MM.1S (cell line): Measurements from ENCODE around the gene PTPN1.

Experiments
- DNase-seq: peaks from one replicate; pipeline ENCODE4 v3.0.0-alpha.2; 2015
- H2AFZ ChIP-seq: fragments of 300-600 bp; sonication (generic); 2 replicates; pipeline ENCODE4 v1.6.0; 2016; ENCODE audit warnings: antibody characterized with exemption, low read length
- H3F3A ChIP-seq: fragments of 300-600 bp; sonication (generic); 2 replicates; pipeline ENCODE4 v1.6.1; 2016; ENCODE audit warnings: mild to moderate bottlenecking, antibody characterized with exemption, low read length, moderate library complexity, mixed read lengths; ENCODE audit not compliant: insufficient read depth
- H3K27ac ChIP-seq: fragments of 300-600 bp; sonication (generic); 2 replicates; pipeline ENCODE4 v1.5.1; 2016; ENCODE audit warnings: mild to moderate bottlenecking, low read length
- H3K27me3 ChIP-seq: fragments of 300-600 bp; sonication (generic); replicated peaks from 2 replicates; pipeline ENCODE4 v1.6.0; 2016; ENCODE audit warnings: low read length; ENCODE audit not compliant: insufficient read depth
- H3K36me3 ChIP-seq: fragments of 300-600 bp; sonication (generic); replicated peaks from 2 replicates; pipeline ENCODE4 v1.6.1; 2016; ENCODE audit warnings: mild to moderate bottlenecking, low read length, mixed read lengths; ENCODE audit not compliant: insufficient read depth
- H3K4me1 ChIP-seq: fragments of 300-600 bp; sonication (generic); 2 replicates; pipeline ENCODE4 v1.6.1; 2016; ENCODE audit warnings: low read length, mixed read lengths
- H3K4me2 ChIP-seq: fragments of 300-600 bp; sonication (generic); 2 replicates; pipeline ENCODE4 v1.6.0; 2016; ENCODE audit warnings: low read depth, low read length
- H3K4me3 ChIP-seq: fragments of 300-600 bp; sonication (generic); 2 replicates; pipeline ENCODE4 v1.5.1; 2016; ENCODE audit warnings: low read length, mixed read lengths
- H3K79me2 ChIP-seq: fragments of 300-600 bp; sonication (generic); 2 replicates; pipeline ENCODE4 v1.6.1; 2016; ENCODE audit warnings: mixed run types, low read length, mixed read lengths
- H3K9ac ChIP-seq: fragments of 300-600 bp; sonication (generic); 2 replicates; pipeline ENCODE4 v1.6.1; 2016; ENCODE audit warnings: low read length, mixed read lengths
- H3K9me2 ChIP-seq: fragments of 300-600 bp; sonication (generic); replicated peaks from 2 replicates; pipeline ENCODE4 v1.6.1; 2016; ENCODE audit warnings: mild to moderate bottlenecking, low read length, mixed read lengths; ENCODE audit not compliant: insufficient read depth
- H3K9me3 ChIP-seq: fragments of 300-600 bp; sonication (generic); replicated peaks from 2 replicates; pipeline ENCODE4 v1.6.1; 2016; ENCODE audit warnings: mild to moderate bottlenecking, low read length, mixed read lengths; ENCODE audit not compliant: insufficient read depth
- H4K20me1 ChIP-seq: fragments of 300-600 bp; sonication (generic); 2 replicates; pipeline ENCODE4 v1.6.1; 2016; ENCODE audit warnings: mild to moderate bottlenecking, low read length, moderate library complexity, mixed read lengths; ENCODE audit not compliant: insufficient read depth
- CTCF ChIP-seq: fragments of 300-600 bp; sonication (generic); IDR thresholded peaks from 2 replicates; pipeline ENCODE4 v1.5.1; 2016; ENCODE audit warnings: antibody characterized with exemption, low read length, mixed read lengths
- EZH2 ChIP-seq: fragments of 300-600 bp; sonication (generic); optimal IDR thresholded peaks from 2 replicates; pipeline ENCODE3; 2017; ENCODE audit warnings: low read depth, mild to moderate bottlenecking, antibody characterized with exemption, low read length, mixed read lengths
- EZH2phosphoT487 ChIP-seq: fragments of 300-600 bp; sonication (generic); IDR thresholded peaks from 2 replicates; pipeline ENCODE4 v1.6.1; 2018; ENCODE audit warnings: antibody characterized with exemption, low read length

Gene PTPN1

GRCh38 chr20:50512323-50512722 lies 2.1 kb downstream of the PTPN1 start:
- Histone ChIP-seq H3K27me3 (no peaks in the 10 kb centered on the region), H3K9me2 (no peaks in the 10 kb centered on the region), H3K79me2 (peaks cover 70% of the 10 kb centered on the region), H2AFZ (no peak overlapping the region), H3F3A (peaks cover 7% of the 10 kb centered on the region; the same call in 1 of the 2 replicates), H3K9ac (no peak overlapping the region), H3K4me3 (no peak overlapping the region), H3K4me1 (peaks cover 36% of the 10 kb centered on the region), H3K4me2 (peak overlapping the region; percentile 85; the same call in 1 of the 2 replicates), H3K36me3 (no peaks in the 10 kb centered on the region), H3K27ac (no peak overlapping the region), H3K9me3 (no peaks in the 10 kb centered on the region), H4K20me1 (no peaks in the 10 kb centered on the region)
- TF ChIP-seq EZH2 (no peak), EZH2phosphoT487 (no peak), CTCF (no peak)
- no peak for DNase-seq

- no peaks in the 10 kb centered on the region for H3K9me2 ChIP-seq
- H3K27ac ChIP-seq, result no peak overlapping the region
- H3F3A ChIP-seq, result peaks cover 7% of the 10 kb centered on the region; the same call in 1 of the 2 replicates
- H3K4me3 ChIP-seq, result no peak overlapping the region
- H4K20me1 ChIP-seq, result peaks cover 6% of the 10 kb centered on the region; the same call in 1 of the 2 replicates
- H2AFZ ChIP-seq, result no peak overlapping the region
- peaks cover 81% of the 10 kb centered on the region for H3K79me2 ChIP-seq
- no peak overlapping the region for H3K4me2 ChIP-seq
- H3K9me3 ChIP-seq, result no peaks in the 10 kb centered on the region
- H3K9ac ChIP-seq, result no peak overlapping the region
- H3K4me1 ChIP-seq, result peaks cover 39% of the 10 kb centered on the region
- no peaks in the 10 kb centered on the region for H3K27me3 ChIP-seq
- no peak for TF ChIP-seq EZH2phosphoT487
- no peak for TF ChIP-seq CTCF
- no peak for TF ChIP-seq EZH2
- DNase-seq, result no peak
- H3K36me3 ChIP-seq, result no peaks in the 10 kb centered on the region
These were observed 3.2 kb downstream of the PTPN1 start for GRCh38 chr20:50513169-50514034.

DNA sequence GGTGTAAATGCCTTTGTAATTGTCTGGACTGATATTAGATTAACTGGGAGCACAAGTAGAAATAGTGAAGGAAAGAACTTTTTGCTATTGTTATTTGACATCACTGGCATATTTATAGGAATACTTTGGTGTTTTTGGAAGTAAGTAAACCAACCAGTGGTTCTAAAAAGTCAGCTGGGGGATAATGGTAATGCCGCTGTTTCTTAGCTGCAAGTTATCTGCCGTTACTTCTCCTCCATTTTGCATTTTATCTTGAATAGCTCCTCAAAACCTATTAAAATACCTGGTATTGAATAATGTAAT lies 3.8 kb downstream of the PTPN1 start:
- no peak overlapping the region for H3K27ac ChIP-seq
- H3K4me3 ChIP-seq, result no peak overlapping the region
- H4K20me1 ChIP-seq, result peaks cover 6% of the 10 kb centered on the region; the same call in 1 of the 2 replicates
- DNase-seq, result no peak
- H3K36me3 ChIP-seq, result no peaks in the 10 kb centered on the region
- no peaks in the 10 kb centered on the region for H3K9me2 ChIP-seq
- H3K27me3 ChIP-seq, result no peaks in the 10 kb centered on the region
- TF ChIP-seq CTCF (no peak), EZH2 (no peak), EZH2phosphoT487 (no peak)
- H3K79me2 ChIP-seq, result peaks cover 87% of the 10 kb centered on the region
- peaks cover 41% of the 10 kb centered on the region for H3K4me1 ChIP-seq
- peaks cover 7% of the 10 kb centered on the region; the same call in 1 of the 2 replicates for H3F3A ChIP-seq
- H3K9me3 ChIP-seq, result no peaks in the 10 kb centered on the region
- H3K9ac ChIP-seq, result no peak overlapping the region
- H2AFZ ChIP-seq, result no peak overlapping the region
- H3K4me2 ChIP-seq, result no peak overlapping the region
